T1000 (cell line): ENCODE results near the gene MRPL52.
"Not testable (repeated sequence)": the region's sequence is repeated elsewhere in the genome, so short reads cannot be mapped to it uniquely, and the experiment has no call there.

Source experiments
- DNase-seq: peaks from one replicate; lab custom pipeline; 2025; ENCODE audit warnings: mixed read lengths; lab: John Stamatoyannopoulos, UW

The MRPL52 gene

DNA sequence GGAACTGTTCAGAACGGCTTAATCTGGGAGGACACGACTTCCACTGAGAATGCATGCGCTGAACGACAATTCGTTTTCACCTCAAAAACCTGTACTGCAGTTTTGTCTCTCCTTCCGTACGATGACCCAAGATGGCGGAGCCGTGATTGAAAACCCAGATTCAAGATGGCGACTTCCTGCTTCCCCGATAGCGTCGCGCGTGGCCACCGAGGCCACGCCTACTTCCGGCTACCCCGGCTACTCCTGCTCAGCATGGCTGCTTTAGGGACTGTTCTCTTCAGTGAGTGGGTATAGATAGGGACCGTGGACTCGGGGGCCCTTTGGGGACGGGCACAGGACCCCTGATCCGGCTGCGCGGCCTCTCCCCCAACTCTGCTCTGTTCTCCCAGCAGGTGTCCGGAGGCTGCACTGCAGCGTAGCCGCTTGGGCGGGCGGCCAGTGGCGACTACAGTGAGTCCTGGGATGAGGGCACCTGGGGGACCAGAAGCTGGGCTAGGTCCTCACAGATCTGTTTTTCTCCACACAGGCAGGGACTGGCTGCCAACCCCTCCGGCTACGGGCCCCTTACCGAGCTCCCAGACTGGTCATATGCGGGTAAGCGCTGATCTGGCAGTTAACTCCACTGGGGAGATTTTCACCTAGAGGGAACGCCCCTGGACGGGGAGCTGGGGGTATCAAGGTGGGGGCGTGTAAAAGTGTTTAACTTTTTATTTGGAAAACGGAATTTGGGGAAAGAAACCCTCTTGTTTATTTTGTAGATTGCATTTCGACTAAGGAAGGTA lies at the start of gene MRPL52:
Gene MRPL52, plus strand, starts transcription at position 227 of the 782 bp plus-strand sequence. Its CDS starts 26 bp downstream, at position 253.
- peak; percentile 71 for DNase-seq

DNA sequence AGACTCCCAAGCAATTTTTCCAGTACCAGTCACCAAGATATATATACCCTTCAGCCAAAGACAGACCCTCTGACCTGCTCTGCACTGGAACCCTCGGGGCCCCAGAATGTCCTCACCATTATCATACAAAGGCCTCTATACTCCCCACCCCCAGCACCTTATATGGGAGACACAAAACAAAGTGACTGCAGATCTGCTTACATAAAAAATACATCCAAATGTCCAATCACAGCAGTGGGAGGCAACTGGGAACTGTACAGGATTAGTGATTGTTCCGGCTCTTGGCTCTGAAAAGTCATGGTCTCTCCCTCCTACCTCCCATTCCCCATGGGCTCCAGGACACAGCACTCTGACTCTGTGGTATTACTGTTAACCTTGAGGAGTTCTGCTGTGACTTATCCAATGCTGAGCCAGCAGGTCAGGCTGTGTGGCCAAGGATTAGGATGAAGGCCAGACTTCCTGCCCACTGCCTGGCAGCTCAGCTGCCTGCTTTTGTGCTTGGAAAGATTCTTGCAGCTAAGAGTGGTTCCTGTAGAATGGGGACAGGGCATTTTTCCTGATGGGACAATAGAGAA lies 49.5 kb upstream of the MRPL52 start:
- no peak for DNase-seq

DNA sequence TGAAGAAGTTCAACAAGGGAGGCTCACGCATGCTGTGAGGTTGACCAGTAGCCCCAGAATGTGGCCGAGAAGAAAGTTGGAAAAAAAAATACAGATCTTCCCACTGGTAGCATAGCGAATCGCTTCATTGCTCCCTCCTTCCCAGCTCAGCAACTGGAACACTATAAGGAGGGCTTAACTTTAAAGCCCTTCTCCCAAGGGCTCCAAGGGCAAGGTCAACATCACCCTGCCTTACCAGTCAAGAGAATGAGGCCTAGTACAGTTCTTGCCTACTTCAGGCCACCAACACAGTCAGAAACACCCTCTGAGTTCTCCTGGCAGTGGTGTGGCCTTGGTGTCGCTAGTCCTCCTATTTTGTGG lies 48.8 kb upstream of the MRPL52 start:
- DNase-seq: no peak

DNA sequence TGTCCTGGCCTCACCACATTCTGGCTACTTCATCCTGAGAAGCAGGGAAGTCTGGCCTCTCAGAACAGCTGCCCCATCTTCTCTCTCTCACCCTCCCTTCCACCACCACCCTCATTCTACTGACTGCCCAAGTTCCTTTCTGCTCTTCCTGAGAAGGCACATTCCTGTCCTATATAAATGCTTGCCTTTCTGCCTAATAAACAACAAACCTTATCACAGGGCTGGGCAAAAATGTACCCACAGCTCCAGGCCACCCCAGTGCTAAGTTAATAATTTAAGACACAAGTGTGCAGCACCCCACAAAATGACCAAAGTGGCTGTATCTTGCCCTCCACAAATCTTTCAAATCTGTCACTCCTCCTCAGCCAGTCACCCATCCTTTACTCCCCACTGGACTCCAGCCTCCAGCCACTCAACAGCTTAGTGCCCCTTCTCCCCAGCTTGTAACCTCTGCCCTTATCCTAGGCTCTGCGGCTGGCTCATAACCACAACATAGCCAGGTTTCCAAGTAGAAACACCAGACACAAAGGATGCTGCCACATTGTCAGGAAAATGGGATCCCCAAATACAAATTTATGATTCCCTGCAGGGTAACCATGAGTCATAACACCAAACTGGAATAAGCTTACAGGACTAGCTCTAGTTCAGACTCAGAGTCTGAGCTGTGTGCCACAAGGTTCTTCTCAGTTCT lies 48.2 kb upstream of the MRPL52 start:
- DNase-seq: peak; percentile 8

DNA sequence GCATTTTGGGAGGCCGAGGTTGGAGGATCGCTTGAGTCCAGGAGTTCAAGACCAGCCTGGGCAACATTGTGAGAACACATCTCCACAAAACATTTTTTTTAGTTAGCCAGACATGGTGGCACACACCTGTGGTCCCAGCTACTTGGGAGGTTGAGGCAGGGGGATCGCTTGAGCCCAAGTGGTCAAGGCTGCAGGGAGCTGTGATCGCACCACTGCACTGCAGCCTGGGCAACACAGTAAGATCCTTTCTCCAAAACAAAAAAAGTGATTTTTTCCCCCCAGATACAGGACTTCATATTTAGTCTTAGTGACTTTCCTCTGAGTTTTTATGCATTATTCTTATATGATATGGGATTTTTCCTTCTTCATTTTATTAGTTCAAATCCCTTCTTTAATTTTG lies 43.0 kb upstream of the MRPL52 start:
- DNase-seq: no peak

DNA sequence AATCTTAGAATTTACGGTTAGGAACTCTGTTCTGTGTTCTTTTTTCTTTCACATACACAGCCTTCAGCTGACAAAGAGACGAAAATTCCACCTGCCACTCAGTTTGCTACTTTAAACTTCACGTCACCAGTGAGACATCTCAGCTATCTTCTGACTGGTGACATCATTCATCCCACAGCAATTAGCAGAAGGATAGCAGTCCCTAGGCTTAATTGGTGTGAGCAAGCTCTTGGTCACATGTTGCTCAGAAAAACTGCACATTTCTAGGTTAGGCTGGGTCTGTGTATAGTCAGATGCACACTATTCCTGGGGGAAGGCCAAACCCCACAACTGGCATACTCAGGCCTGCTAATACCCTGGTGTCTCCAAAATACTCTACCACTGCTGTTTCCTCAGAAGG lies 38.4 kb upstream of the MRPL52 start:
- peak; percentile 25 for DNase-seq

DNA sequence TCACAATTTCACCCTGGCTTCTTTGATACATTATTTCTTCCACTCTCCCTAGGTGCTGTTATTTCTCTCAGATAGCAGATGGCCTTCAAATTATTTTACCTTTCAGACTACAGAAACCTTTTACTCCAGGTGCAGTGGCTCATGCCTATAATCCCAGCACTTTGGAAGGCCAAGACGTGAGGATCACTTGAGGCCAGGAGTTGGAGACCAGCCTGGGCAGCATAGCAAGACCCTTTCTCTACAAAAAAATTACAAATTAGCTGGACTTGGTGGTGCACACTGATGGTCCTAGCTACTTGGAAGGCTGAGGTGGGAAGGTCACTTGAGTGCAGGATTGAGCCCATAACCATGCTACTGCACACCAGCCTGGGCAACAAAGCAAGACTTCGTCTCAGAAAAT lies 37.5 kb upstream of the MRPL52 start:
- DNase-seq: no peak

DNA sequence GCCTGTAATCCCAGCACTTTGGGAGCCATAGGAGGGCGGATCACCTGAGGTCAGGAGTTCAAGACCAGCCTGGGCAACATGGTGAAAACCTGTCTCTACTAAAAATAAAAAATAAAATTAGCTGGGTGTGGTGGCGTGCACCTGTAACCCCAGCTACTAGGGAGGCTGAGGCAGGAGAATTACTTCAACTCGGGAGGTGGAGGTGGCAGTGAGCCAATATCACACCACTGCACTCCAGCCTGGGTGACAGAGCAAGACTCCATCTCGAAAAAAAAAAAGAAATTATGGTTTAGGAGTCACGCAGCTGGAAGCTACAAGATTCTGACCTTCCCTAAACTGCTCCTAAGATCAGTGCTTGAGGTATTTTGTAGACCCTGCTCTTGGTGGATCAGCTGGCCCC lies 36.1 kb upstream of the MRPL52 start:
- DNase-seq: not testable (repeated sequence)

DNA sequence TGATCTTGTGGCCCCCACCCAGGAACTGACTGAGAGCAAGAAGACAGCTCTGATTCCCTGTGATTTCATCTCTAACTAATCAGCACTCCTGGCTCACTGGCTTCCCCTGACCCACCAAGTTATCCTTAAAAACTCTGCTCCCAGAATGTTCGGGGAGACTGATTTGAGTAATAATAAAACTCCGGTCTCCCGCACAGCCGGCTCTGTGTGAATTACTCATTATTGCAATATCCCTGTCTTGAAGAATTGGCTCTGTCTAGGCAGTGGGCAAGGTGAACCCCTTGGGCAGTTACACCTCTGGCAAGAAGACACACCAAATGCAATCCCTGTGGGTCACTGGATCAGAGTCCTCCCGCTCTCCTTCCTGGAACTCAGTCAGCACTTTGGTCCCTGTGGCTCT lies 35.7 kb upstream of the MRPL52 start:
- DNase-seq: no peak

DNA sequence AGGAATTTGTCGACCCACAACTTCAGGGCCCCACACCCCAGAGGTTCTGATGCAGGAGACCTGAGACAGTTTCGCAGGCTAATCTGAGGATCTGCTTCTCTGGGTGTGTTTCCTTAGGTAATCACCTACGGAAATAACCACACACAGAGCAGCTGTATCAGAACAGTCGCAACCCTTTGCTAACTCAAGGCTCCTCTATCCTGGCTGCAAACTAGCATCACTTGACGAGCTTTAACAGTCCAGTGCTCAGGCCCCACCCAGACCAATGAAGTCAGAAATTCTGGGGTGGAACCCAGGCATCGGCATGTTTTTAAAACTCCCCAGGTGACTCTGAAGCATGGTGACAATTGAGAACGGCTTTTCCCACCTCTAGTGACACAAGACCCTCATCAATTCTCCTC lies 35.1 kb upstream of the MRPL52 start:
- no peak for DNase-seq

DNA sequence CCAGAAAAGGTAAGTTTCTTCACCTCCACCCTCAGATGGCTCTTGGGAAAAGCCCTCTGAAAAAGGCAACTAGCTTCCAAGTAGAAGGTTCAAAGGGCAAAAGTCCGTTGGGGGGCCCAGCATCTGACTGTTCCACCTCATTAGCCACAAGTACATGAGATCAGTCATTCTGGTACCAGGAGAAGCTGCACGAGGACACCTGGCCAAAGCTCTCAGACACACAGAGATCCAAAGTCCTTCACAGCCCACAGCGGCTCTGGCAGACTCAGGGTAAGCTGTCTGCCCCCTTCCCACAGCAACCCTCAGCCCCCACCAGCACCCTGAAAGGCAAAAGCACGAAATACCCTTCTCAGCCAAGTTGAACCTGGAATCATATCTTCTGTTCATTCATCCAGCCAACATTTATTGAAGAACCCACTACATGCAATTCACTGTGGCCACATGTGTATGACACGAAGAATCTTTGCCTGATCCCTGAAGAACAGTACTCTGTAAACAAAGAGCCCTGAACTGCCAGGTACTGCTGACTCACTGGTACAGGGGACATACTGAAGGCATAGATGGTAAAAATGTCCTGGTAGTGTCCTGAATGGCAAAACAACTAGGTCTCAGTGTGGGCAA lies 33.5 kb upstream of the MRPL52 start:
- DNase-seq: no peak

DNA sequence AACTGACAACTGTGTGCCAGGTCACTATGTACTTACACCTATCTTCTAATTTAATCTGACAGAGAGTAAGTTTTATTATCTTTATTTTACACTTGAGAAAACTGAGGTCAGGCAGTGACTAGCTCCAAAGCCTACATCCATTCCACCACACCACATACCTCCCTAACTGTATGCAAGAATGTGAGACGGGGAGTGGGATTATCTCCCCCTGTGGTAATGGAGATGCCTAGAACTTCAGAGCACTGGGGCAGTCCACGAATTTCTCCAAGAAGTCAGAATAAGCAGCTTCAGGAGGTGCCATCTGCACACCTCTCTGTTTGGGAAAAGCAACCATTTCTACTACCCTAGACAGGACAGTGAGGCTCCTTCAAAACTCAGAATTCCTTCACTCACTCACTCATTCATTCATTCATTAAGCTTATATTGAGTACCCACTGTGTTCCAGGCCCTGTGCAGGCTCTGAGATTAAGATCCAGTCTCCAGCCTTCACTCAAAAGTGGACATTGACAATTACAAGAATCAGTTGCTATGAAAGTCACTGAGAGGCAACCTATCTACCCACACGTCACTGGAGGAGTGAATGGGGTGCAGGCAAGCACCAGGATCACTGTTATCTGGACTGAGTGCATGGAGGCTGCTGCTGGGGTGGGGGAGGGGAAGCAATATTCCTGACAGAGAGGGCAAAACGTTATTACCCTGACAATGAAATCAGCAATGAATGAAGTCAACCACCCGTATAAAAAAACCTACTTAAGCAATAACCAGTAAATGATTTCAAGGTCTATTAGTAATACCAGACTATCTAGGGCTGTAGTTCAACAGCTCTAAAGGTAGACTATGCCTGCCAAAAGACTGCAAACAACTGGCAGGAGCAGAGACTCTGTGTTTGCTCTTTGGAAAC lies 32.4 kb upstream of the MRPL52 start:
- DNase-seq: no peak

DNA sequence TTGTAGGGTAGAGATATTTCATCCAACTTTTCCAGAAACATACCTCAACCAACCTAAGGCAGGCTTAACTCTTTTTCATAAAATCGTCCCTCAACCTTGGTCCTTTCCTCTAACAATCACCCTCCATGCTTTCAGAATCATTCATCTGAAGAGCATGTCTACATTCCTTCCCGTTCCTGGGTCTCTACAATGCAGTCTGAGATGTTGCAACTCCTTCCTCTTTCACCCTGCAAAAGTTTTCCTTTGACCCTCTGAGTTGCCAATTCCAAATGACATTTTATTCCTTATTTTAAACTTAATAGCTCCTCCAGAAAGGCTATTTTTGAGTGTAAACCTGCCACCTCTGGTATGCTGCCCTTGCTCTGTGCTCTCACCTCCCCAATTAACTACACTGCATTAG lies 31.2 kb upstream of the MRPL52 start:
- no peak for DNase-seq

DNA sequence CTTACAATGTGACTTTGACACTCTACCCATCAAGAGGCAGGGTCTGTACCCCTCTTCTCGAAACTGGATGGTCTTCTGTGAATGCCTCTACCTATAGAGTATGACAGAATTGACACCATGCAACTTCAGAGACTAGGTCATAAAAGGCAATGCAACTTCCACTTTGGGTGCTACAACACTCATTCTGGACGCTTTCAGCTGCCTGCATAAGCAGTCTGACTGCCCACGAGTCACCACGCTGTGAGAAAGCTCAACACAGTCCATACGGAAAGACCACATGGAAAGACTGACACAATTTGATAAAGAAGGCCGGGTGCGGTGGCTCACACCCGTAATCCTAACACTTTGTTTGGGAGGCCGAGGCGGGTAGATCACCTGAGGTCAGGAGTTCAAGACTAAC lies 29.3 kb upstream of the MRPL52 start:
- no peak for DNase-seq

DNA sequence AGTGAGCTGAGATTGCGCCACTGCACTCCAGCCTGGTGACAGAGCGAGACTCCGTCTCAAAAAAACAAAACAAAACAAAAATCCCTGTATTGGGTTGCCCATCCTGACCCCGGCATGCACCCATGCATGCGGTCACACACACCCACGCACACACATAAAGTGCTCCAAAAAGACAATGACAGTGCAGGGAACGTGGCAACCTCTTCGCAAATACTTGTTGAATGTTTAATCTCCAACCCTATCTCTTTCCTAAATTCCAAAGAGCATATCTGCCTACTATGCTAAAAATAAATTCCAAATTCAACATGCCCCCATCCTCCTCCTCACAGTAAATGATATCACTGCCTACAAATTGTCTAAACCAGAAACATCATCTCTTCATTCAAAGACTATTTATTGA lies 28.0 kb upstream of the MRPL52 start:
- no peak for DNase-seq

DNA sequence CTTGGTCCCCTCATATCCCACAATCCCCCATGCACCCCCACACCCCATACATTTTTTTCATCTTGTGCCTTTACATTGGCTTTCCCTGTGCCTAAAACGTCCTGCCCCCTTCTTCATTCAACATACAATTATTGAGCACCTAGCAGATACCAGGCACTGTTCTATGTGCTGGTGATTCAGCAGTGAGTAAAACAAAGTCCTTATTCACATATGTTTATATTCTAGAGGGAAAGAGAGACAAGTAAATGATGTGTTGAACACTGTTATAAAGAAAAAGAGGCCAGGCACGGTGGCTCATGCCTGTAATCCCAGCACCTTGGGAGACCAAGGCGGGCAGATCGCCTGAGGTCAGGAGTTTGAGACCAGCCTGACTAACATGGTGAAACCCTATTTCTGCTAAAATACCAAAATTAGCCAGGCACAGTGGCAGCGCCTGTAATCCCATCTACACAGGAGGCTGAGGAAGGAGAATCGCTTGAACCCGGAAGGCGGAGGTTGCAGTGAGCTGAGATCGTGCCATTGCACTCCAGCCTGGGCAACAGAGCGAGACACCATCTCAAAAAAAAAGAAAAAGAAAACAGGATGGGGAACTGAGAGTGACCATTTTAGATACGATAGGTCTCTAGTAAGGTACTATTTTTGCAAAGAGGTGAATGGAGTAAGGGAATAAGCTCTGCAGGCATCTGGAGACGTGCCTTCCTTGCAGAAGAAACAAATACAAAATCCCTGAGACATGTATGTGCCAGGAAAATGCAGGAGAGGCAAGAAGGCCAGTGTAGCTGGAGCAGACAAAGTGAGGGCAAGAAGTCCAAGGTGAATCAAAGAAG lies 26.6 kb upstream of the MRPL52 start:
- DNase-seq: no peak

DNA sequence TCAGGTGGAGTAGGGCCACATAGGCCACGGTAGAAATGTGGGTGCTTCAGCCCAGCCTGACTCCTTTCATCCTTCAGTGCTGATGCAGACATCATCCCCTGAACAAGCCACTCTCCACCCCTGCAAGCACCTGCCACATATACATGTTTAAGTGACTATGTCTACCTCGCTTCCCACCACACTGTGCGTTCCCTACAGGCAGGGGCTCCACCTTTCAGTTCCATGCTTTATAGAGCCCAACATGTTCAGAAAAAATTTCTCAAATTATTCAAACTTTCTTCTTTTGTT lies 26.1 kb upstream of the MRPL52 start:
- no peak for DNase-seq

DNA sequence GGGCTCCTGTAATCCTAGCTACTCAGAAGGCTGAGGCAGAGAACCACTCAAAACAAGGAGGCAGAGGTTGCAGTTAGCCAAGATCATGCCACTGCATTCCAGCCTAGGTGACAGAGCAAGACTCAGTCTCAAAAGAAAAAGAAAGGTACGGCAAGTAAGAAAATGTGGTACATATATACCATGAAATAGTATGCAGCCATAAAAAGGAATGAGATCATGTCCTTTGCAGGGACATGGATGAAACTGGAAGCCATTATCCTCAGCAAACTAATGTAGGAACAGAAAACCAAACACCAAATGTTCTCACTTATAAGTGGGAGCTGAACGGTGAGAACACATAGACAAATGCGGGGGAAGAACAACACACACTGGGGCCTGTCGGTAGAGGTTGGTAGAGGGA lies 24.5 kb upstream of the MRPL52 start:
- DNase-seq: not testable (repeated sequence)

DNA sequence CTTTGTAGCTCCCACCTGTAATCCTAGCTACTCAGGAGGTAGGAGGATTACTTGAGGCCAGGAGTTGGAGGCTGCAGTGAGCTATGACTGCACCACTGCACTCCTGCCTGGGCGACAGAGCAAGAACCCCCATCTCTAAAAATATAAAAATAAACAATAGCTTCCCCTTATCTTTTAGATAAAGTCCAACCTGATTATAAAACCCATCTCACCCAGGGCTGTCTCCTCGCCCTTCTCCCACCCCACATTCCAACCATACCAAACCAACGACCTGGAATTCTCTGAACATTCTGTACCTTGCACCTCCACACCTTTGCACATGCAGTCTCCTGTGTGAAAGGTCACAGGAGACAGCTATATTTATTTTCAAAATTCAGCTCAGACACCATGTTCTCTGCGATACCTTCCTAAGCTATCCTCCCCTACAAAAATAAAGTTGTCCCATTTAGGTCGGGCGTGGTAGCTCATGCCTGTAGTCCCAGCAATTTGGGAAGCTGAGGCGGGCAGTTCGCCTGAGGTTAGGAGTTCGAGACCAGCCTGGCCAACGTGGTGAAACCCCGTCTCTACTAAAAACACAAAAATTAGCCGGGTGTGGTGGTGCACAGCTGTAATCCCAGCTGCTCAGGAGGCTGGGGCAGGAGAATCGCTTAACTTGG lies 22.1 kb upstream of the MRPL52 start:
- no peak for DNase-seq

DNA sequence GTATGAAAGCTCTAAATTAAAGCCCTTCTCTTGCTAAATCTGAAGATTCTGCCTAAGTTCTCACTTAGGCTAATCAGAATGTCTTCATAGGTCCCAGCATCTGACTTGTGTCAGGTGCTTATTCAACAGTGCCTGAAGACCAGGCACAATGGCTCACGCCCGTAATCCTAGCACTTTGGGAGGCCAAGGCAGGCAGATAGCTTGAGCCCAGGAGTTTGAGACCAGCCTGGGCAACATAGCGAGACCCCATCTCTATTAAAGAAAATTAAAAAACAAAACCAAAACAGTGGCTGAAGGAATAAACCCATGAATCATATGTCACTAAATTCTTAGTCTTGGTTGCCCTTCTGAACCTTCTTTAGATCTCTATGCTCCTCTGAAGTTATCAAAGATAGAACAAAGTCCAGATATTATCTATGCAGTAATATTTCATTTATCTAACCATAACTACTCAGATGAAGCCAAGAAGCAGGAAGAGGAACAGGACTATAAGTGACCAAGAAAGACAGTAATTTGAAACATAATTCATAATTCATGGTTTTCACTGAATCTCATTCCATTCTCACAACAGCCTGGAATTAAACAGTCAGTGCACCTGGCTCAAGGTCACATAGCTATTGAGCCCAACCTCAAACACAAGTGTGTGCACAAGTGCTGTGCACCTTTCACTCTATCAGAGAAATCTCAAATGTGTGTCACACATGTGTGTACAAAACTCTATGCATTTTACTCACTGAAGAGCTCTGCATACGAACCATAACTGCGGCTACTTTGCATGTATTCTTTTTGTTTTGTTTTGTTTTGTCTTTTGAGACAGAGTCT lies 21.1 kb upstream of the MRPL52 start:
- DNase-seq: no peak
